Endothelial cell (in vitro differentiated cells): ENCODE measurements around the gene UBE3A. TPM values are rescaled to one million over a fixed set of nuclear protein-coding genes. Genes with fewer than 3 reads are reported as not detected.
"Not testable (repeated sequence)": the region's sequence is repeated elsewhere in the genome, so short reads cannot be mapped to it uniquely, and the experiment has no call there.

Source experiments
- DNase-seq: peaks from one replicate; pipeline ENCODE4 v3.0.0; 2021; ENCODE audit warnings: low spot score
- H3K27ac Mint-ChIP-seq: one replicate; pipeline ENCODE4 v1.8.0; 2021; ENCODE audit warnings: mixed read lengths, inconsistent platforms; ENCODE audit not compliant: unreplicated experiment
- H3K27me3 Mint-ChIP-seq: one replicate; pipeline ENCODE4 v1.8.0; 2021; ENCODE audit warnings: mild to moderate bottlenecking, moderate library complexity, mixed read lengths, inconsistent platforms; ENCODE audit not compliant: unreplicated experiment
- H3K36me3 Mint-ChIP-seq: one replicate; pipeline ENCODE4 v1.8.0; 2021; ENCODE audit warnings: mild to moderate bottlenecking, low read depth, mixed read lengths, inconsistent platforms; ENCODE audit not compliant: unreplicated experiment
- H3K4me1 Mint-ChIP-seq: one replicate; pipeline ENCODE4 v1.8.0; 2021; ENCODE audit warnings: mild to moderate bottlenecking, mixed read lengths, inconsistent platforms; ENCODE audit not compliant: unreplicated experiment
- H3K4me3 Mint-ChIP-seq: one replicate; pipeline ENCODE4 v1.8.0; 2021; ENCODE audit warnings: mild to moderate bottlenecking, mixed read lengths, inconsistent platforms; ENCODE audit not compliant: unreplicated experiment
- H3K9me3 Mint-ChIP-seq: one replicate; pipeline ENCODE4 v1.8.0; 2021; ENCODE audit warnings: mixed read lengths, inconsistent platforms; ENCODE audit not compliant: unreplicated experiment
- CTCF ChIP-seq: fragments of 200-600 bp; sonication (generic); IDR thresholded peaks from one replicate; pipeline ENCODE4 v1.5.0; 2021; ENCODE audit warnings: antibody characterized with exemption; ENCODE audit not compliant: unreplicated experiment
- total RNA-seq: library from RNA; stranded (reverse); fragmentation: NEBNext Ultra II Directional; extraction: Animal tissue kit (Norgen Biotek cat#: 25700); gene quantifications from one replicate; pipeline ENCODE4 v1.2.1, GENCODE V29; 2021; ENCODE audit not compliant: unreplicated experiment

Gene UBE3A
- total RNA-seq, 1 donor from 2014 or later = 102 TPM

GRCh38 chr15:25455226-25455625 lies 16.4 kb upstream of the UBE3A start:
- no peaks in the 10 kb centered on the region for H3K9me3 Mint-ChIP-seq
- no peaks in the 10 kb centered on the region for H3K36me3 Mint-ChIP-seq
- H3K4me1 Mint-ChIP-seq = peaks cover 4% of the 10 kb centered on the region
- no peak overlapping the region for H3K27ac Mint-ChIP-seq
- TF ChIP-seq CTCF = no peak
- no peaks in the 10 kb centered on the region for H3K27me3 Mint-ChIP-seq
- no peak overlapping the region for H3K4me3 Mint-ChIP-seq
- no peak for DNase-seq

- peaks cover 4% of the 10 kb centered on the region for H3K4me1 Mint-ChIP-seq
- no peak for DNase-seq
- H3K36me3 Mint-ChIP-seq = no peaks in the 10 kb centered on the region
- no peaks in the 10 kb centered on the region for H3K9me3 Mint-ChIP-seq
- no peak overlapping the region for H3K4me3 Mint-ChIP-seq
- H3K27me3 Mint-ChIP-seq = no peaks in the 10 kb centered on the region
- TF ChIP-seq CTCF = no peak
- no peak overlapping the region for H3K27ac Mint-ChIP-seq
Measured at GRCh38 chr15:25454771-25455170, 15.9 kb upstream of the UBE3A start.

- DNase-seq, H3K9me3 Mint-ChIP-seq, H3K27ac Mint-ChIP-seq, H3K27me3 Mint-ChIP-seq, H3K36me3 Mint-ChIP-seq, H3K4me3 Mint-ChIP-seq, H3K4me1 Mint-ChIP-seq: not testable (repeated sequence)
Measured at GRCh38 chr15:25453246-25453645, 14.4 kb upstream of the UBE3A start.

- TF ChIP-seq CTCF = no peak
- Mint-ChIP-seq H3K9me3 (no peaks in the 10 kb centered on the region), H3K4me1 (peaks cover 8% of the 10 kb centered on the region), H3K27me3 (no peaks in the 10 kb centered on the region), H3K36me3 (no peaks in the 10 kb centered on the region), H3K4me3 (no peak overlapping the region), H3K27ac (no peak overlapping the region)
- DNase-seq = no peak
Measured at GRCh38 chr15:25451501-25451900, 12.7 kb upstream of the UBE3A start.

GRCh38 chr15:25450163-25450562 lies 11.3 kb upstream of the UBE3A start:
- peaks cover 4% of the 10 kb centered on the region for H3K4me1 Mint-ChIP-seq
- no peak for TF ChIP-seq CTCF
- no peaks in the 10 kb centered on the region for H3K36me3 Mint-ChIP-seq
- H3K9me3 Mint-ChIP-seq = no peaks in the 10 kb centered on the region
- peak overlapping the region; percentile 9 for H3K27ac Mint-ChIP-seq
- H3K4me3 Mint-ChIP-seq = no peak overlapping the region
- H3K27me3 Mint-ChIP-seq = no peaks in the 10 kb centered on the region
- no peak for DNase-seq

- H3K36me3 Mint-ChIP-seq = no peaks in the 10 kb centered on the region
- H3K27ac Mint-ChIP-seq = no peak overlapping the region
- no peak for TF ChIP-seq CTCF
- H3K4me1 Mint-ChIP-seq = peaks cover 4% of the 10 kb centered on the region
- no peak overlapping the region for H3K4me3 Mint-ChIP-seq
- no peaks in the 10 kb centered on the region for H3K9me3 Mint-ChIP-seq
- DNase-seq = no peak
- no peaks in the 10 kb centered on the region for H3K27me3 Mint-ChIP-seq
Measured at GRCh38 chr15:25446076-25446475, 7.3 kb upstream of the UBE3A start.
